Measurements from ENCODE around the gene RBCK1.

RBCK1 gene

DNA sequence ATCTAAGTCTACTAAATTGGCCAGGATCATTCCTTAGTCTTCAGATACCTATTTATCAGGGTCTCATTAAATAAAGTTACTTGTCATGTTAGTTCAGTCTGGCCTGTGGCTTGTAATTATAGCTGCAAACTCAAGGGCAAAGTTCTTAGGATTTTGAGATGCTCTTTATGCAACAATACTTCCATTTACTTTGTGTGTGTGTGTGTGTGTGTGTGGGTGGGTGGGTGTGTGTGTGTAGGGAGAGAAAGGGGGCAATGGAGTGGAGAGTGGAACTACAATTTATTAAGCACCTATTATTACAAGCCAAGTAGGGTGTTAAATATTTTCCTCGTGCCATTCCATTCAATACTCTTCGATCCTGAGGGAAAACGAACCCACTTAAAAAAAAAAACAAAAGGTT lies 71.9 kb downstream of the RBCK1 start:
- TF ChIP-seq EZH2 (IDR thresholded peaks at IDR 0.05; ENCODE audit: borderline replicate concordance, low read length), result no peak
- TF ChIP-seq, protein P1, sequence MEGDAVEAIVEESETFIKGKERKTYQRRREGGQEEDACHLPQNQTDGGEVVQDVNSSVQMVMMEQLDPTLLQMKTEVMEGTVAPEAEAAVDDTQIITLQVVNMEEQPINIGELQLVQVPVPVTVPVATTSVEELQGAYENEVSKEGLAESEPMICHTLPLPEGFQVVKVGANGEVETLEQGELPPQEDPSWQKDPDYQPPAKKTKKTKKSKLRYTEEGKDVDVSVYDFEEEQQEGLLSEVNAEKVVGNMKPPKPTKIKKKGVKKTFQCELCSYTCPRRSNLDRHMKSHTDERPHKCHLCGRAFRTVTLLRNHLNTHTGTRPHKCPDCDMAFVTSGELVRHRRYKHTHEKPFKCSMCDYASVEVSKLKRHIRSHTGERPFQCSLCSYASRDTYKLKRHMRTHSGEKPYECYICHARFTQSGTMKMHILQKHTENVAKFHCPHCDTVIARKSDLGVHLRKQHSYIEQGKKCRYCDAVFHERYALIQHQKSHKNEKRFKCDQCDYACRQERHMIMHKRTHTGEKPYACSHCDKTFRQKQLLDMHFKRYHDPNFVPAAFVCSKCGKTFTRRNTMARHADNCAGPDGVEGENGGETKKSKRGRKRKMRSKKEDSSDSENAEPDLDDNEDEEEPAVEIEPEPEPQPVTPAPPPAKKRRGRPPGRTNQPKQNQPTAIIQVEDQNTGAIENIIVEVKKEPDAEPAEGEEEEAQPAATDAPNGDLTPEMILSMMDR (IDR thresholded peaks at IDR 0.05; ENCODE audit: low read length), result no peak
- no peak overlapping the region for H3K9ac ChIP-seq (ENCODE audit: low read length)
- no peaks in the 10 kb centered on the region for H3K9me2 ChIP-seq (ENCODE audit: low read depth, low read length)
- H3K9me3 ChIP-seq (ENCODE audit: low read length), result no peaks in the 10 kb centered on the region
- no peaks in the 10 kb centered on the region for H3K79me2 ChIP-seq (ENCODE audit: insufficient read depth, low read length)
- H2AFZ ChIP-seq (ENCODE audit: low read length), result no peak overlapping the region
- no peak overlapping the region for H3K27ac ChIP-seq (ENCODE audit: low read depth, low read length, poor library complexity, severe bottlenecking)
- H3K4me3 ChIP-seq (ENCODE audit: low read depth, low read length, poor library complexity, severe bottlenecking), result no peak overlapping the region
- H3K4me2 ChIP-seq (ENCODE audit: low read length), result no peak overlapping the region
- no peaks in the 10 kb centered on the region for H3K27me3 ChIP-seq (ENCODE audit: insufficient read depth, low read length)
- H3K36me3 ChIP-seq (ENCODE audit: insufficient read depth, low read length), result peaks cover 67% of the 10 kb centered on the region
- H4K20me1 ChIP-seq (ENCODE audit: insufficient read depth, low read length), result no peaks in the 10 kb centered on the region
- H3F3A ChIP-seq (ENCODE audit: insufficient read depth, low read length), result no peaks in the 10 kb centered on the region; the same call in 1 of the 2 replicates
- H3K4me1 ChIP-seq (ENCODE audit: insufficient read depth, low read length, severe bottlenecking), result no peaks in the 10 kb centered on the region

DNA sequence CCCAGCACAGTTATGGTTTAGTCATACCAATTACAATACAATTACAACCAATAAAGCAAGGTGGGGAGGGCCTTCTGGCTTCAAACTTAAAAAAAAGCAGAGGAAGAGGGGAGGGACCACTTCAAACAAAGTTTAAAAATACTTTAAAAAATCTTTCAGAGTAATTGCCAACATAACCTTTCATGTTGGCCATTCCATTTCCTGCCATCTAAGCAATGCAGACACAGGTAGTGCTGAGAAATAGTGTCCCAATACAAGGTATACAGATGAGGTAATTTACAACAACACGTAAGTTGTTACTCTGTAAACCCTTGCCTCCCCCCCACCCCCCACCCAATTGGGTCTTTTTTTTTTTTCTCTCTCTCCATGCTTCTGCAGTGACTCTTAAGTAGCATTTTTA lies 73.1 kb downstream of the RBCK1 start:
- no peaks in the 10 kb centered on the region for H4K20me1 ChIP-seq (ENCODE audit: insufficient read depth, low read length)
- H3K4me3 ChIP-seq (ENCODE audit: low read depth, low read length, poor library complexity, severe bottlenecking), result no peak overlapping the region
- TF ChIP-seq EZH2 (IDR thresholded peaks at IDR 0.05; ENCODE audit: borderline replicate concordance, low read length), result no peak
- TF ChIP-seq, protein P1 (IDR thresholded peaks at IDR 0.05; ENCODE audit: low read length), result no peak
- H3K27me3 ChIP-seq (ENCODE audit: insufficient read depth, low read length), result no peaks in the 10 kb centered on the region
- H3K36me3 ChIP-seq (ENCODE audit: insufficient read depth, low read length), result peaks cover 79% of the 10 kb centered on the region
- no peak overlapping the region for H3K9ac ChIP-seq (ENCODE audit: low read length)
- H3F3A ChIP-seq (ENCODE audit: insufficient read depth, low read length), result no peaks in the 10 kb centered on the region; the same call in 1 of the 2 replicates
- H3K79me2 ChIP-seq (ENCODE audit: insufficient read depth, low read length), result no peaks in the 10 kb centered on the region
- H2AFZ ChIP-seq (ENCODE audit: low read length), result no peak overlapping the region
- no peak overlapping the region for H3K27ac ChIP-seq (ENCODE audit: low read depth, low read length, poor library complexity, severe bottlenecking)
- no peak overlapping the region for H3K4me2 ChIP-seq (ENCODE audit: low read length)
- H3K4me1 ChIP-seq (ENCODE audit: insufficient read depth, low read length, severe bottlenecking), result no peaks in the 10 kb centered on the region
- no peaks in the 10 kb centered on the region for H3K9me3 ChIP-seq (ENCODE audit: low read length)
- H3K9me2 ChIP-seq (ENCODE audit: low read depth, low read length), result no peaks in the 10 kb centered on the region
